ENCODE measurements around the gene PURA. TPM values are rescaled to one million over a fixed set of nuclear protein-coding genes. Genes with fewer than 3 reads are reported as not detected.

The PURA gene
- polyA plus RNA-seq, 3 donors: 1.1 to 1.6 (median 1.2) TPM

- Histone ChIP-seq H3K27me3 (ENCODE audit: control insufficient read depth in 2 of 2, insufficient read depth in 2 of 2, low read length in 2 of 2) (peaks cover 12 to 34% of the 10 kb centered on the region in 2 donors), H3K4me2 (replicated peaks; ENCODE audit: extremely low read depth, low read length, poor library complexity, severe bottlenecking) (no peak overlapping the region), H3K36me3 (replicated peaks in 1 of 2; ENCODE audit: control insufficient read depth in 1 of 2, insufficient read depth in 2 of 2, low read length in 2 of 2) (no peaks in the 10 kb centered on the region), H3K27ac (ENCODE audit: low read depth in 1 of 2, low read length in 2 of 2) (no peak overlapping the region), H3K9me3 (replicated peaks in 1 of 2; ENCODE audit: control insufficient read depth in 1 of 2, insufficient read depth in 1 of 2, low read length in 2 of 2) (no peaks in the 10 kb centered on the region), H3K79me2 (ENCODE audit: insufficient read depth, low read length) (peaks cover 1% of the 10 kb centered on the region), H2AFZ (ENCODE audit: insufficient read depth, low read depth, low read length, poor library complexity, severe bottlenecking) (no peak overlapping the region), H4K20me1 (ENCODE audit: insufficient read depth, low read length) (peaks cover 1% of the 10 kb centered on the region), H3K4me1 (ENCODE audit: control insufficient read depth in 1 of 2, insufficient read depth in 2 of 2, low read length in 2 of 2) (peaks cover 14 to 19% of the 10 kb centered on the region in 2 donors), H3K4me3 (replicated peaks in 1 of 3; ENCODE audit: low read depth in 2 of 3, low read length in 3 of 3) (no peak overlapping the region), H3K9ac (ENCODE audit: insufficient read depth, low read length, poor library complexity, severe bottlenecking) (no peak overlapping the region)
- H3K36me3 Mint-ChIP-seq: no peaks in the 10 kb centered on the region
- WGBS (ENCODE audit: insufficient coverage): no CpG with 5 or more reads among the region's 1 CpG
- peak overlapping the region in 1 of 2 donors; percentile 12 for H3K4me3 Mint-ChIP-seq
- peaks cover 27 to 48% (median 32%) of the 10 kb centered on the region in 3 donors for H3K27me3 Mint-ChIP-seq (ENCODE audit: low read depth in 3 of 3)
- H3K27ac Mint-ChIP-seq: no peak overlapping the region
- intact Hi-C loops (cut with micrococcal nuclease): no loop called here
- H3K4me1 Mint-ChIP-seq: peaks cover 17% of the 10 kb centered on the region
- H3K9me3 Mint-ChIP-seq: peaks cover 0 to 5% (median 2%) of the 10 kb centered on the region in 7 donors
- TF ChIP-seq CTCF (IDR thresholded peaks at IDR 0.05): no peak
- DNase-seq: no peak
Observed at GRCh38 chr5:140103154-140103553, 10.8 kb upstream of the PURA start.

DNA sequence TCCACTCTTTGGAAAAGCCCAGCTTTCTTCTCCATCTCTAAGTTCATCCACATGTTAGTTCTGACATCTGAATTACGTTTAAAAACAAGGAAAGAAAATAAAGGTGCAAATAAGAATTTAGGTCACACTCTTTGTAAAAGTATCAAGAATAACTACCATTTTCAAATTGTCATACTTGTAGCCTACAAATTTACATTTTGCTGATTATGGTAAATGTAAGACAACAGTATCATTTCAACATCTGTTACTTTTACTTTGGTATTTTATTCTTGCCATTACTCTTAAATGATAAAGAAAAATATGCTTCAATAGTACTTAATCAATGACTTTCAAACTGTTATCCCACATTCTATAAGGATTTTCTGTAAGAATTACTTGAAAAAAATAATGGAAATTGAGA is 9.8 kb upstream of the PURA start:
- Histone ChIP-seq H3K27ac (ENCODE audit: low read depth in 1 of 2, low read length in 2 of 2) (no peak overlapping the region), H3K4me1 (ENCODE audit: control insufficient read depth in 1 of 2, insufficient read depth in 2 of 2, low read length in 2 of 2) (peaks cover 24 to 28% of the 10 kb centered on the region in 2 donors), H3K9ac (ENCODE audit: insufficient read depth, low read length, poor library complexity, severe bottlenecking) (no peak overlapping the region), H3K36me3 (replicated peaks in 1 of 2; ENCODE audit: control insufficient read depth in 1 of 2, insufficient read depth in 2 of 2, low read length in 2 of 2) (no peaks in the 10 kb centered on the region), H4K20me1 (ENCODE audit: insufficient read depth, low read length) (peaks cover 11% of the 10 kb centered on the region), H2AFZ (ENCODE audit: insufficient read depth, low read depth, low read length, poor library complexity, severe bottlenecking) (no peak overlapping the region), H3K4me3 (replicated peaks in 1 of 3; ENCODE audit: low read depth in 2 of 3, low read length in 3 of 3) (no peak overlapping the region), H3K9me3 (replicated peaks in 1 of 2; ENCODE audit: control insufficient read depth in 1 of 2, insufficient read depth in 1 of 2, low read length in 2 of 2) (no peaks in the 10 kb centered on the region), H3K79me2 (ENCODE audit: insufficient read depth, low read length) (peaks cover 3% of the 10 kb centered on the region), H3K4me2 (replicated peaks; ENCODE audit: extremely low read depth, low read length, poor library complexity, severe bottlenecking) (no peak overlapping the region), H3K27me3 (ENCODE audit: control insufficient read depth in 2 of 2, insufficient read depth in 2 of 2, low read length in 2 of 2) (peaks cover 18 to 44% of the 10 kb centered on the region in 2 donors)
- TF ChIP-seq CTCF (IDR thresholded peaks at IDR 0.05): no peak
- intact Hi-C loops (cut with micrococcal nuclease): no loop called here
- no CpG with 5 or more reads among the region's 1 CpG for WGBS (ENCODE audit: insufficient coverage)
- H3K9me3 Mint-ChIP-seq: peaks cover 0 to 9% (median 3%) of the 10 kb centered on the region in 7 donors
- peaks cover 26% of the 10 kb centered on the region for H3K4me1 Mint-ChIP-seq
- H3K4me3 Mint-ChIP-seq: peak overlapping the region in 1 of 2 donors; percentile 44
- H3K36me3 Mint-ChIP-seq: peaks cover 4 to 7% of the 10 kb centered on the region in 2 donors
- peaks cover 36 to 55% (median 37%) of the 10 kb centered on the region in 3 donors for H3K27me3 Mint-ChIP-seq (ENCODE audit: low read depth in 3 of 3)
- no peak for DNase-seq
- no peak overlapping the region for H3K27ac Mint-ChIP-seq
